Stimulated activated CD4-positive, alpha-beta T cell treated with anti-CD3 and anti-CD28 coated beads, Interleukin-15, amount 100 ng/mL, for 48 hours (primary cell): ENCODE results near the gene ZDHHC12.

Experiments used
- DNase-seq, 2 donors: peaks; one replicate each; pipeline ENCODE4 v3.0.0-alpha.2; 2020; ENCODE audit warnings: low read depth in 2 of 2

Gene ZDHHC12

DNA sequence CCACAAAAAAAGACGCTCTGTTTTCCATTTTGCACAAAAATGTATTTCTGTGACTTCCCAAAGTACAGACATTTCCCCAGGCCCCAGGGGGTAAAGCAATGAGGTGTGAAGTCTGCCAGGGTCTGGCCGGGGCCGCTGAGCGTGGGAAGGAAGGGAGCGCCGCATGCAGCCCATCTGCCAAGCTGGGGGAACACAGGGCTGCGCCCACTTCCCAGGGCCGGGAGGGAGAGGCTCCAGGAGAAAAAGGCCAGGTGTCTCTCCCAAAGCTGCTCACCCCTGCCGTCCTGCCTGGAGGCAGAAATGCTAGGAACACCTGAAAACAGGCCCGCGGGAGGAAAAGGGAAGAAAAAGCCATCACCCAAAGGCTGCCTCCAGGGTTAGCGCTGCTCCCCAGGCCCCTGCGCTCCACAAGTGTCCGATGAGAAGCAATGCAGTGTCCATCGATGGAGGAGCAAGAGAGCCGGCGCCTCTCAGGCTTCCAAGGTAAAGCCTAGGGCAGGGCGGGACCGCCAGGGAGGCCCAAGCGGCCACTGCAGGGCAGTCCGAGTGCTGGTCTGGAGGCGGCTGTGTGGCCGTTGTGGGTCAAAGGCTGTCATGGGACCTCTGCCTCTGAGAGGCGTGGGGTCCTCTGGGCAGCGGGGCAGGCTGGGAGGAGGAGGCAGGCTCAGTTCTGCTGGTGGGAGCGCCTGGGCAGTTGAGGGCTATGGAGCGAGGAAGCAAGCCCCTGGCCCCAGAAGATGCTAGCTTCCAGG is 6.0 kb upstream of the ZDHHC12 start:
- no peak for DNase-seq

DNA sequence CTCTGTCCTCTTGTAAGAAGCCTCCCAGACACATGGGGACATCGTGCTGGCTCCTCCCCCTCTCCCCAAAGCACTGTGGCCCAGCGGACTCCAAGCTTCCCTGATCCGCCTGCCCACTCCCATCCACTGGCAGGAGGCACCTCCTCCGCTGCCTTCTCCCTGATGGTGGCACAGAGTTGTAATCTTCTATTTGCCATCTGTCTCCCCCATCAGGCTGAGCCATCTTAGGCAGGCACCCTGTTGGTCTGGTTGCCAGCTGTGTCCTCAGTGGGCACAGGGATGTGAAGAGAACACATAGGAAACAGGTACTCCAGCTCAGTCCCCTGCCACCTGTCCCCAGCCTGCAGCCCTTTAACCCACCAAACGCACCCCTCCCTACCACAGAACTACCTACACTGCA is 5.4 kb upstream of the ZDHHC12 start:
- DNase-seq = no peak

DNA sequence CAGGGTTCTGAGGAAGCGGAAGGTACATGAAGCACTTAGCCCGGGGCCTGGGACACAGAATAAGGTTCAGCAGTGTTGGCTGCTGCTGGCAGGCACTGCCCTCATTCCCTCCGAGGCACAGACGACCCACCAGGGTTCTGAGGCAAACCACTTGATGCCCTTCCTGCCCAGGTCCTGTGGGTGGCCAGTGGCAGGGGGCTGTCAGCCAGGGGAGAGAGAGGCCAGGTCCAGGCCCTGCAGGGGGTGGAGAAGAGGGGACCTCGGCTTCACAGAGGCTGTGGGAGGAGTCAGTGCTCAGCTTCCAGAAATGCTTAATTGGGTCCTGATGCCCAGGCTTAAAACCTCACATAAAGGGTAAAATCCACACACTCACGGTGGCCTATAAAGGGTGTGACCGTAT is 4.4 kb upstream of the ZDHHC12 start:
- DNase-seq = no peak

DNA sequence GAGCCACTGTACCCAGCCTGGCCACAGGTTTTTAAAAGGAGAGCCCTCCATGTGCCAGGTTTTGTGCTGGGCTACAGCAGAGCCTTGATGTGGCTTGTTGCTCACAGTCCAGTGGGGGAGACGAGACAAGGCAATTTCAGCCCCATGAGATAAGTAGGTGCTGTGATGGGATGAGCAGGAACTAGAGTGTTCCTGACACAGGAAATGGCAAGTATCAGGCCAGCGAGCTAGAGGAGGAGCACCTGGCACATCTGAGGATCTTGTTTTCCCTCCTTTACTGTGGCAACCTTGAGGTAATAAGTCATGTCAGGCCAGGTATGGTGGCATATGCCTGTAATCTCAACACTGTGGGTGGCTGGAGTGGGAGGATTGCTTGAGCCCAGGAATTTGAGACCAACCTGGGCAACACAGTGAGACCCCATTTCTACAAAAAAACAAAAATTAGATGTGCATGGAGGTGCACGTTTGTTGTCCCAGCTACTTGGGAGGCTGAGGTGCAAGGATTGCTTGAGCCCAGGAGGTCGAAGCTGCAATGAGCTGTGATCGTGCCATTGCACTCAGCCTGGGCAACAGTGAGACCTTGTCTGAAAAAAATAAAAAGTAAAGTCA is 3.8 kb upstream of the ZDHHC12 start:
- DNase-seq = no peak

DNA sequence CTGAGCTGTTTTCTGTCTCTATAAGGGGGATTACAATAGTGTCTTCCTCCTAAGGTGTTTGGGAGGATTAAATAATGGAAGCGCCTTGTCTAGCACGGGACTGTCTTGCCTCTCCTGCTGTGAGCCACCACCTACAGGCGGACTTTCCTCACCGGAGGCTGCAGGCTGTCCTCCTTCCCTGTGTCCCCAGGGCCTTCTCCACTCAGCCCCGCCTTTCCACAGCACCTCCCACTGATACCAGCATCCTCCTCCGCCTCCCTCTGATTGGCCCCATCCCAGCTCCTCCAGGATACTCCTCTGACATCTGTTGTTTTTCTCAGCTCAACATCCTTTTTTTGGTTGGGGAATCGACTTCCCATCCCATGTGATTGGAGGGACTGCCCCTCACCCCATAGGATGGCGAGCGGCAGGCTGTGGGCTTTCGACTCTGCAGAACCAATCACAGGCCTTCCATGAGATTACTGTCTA is 851 bp upstream of the ZDHHC12 start:
- DNase-seq = peak in 1 of 2 donors; percentile 42

DNA sequence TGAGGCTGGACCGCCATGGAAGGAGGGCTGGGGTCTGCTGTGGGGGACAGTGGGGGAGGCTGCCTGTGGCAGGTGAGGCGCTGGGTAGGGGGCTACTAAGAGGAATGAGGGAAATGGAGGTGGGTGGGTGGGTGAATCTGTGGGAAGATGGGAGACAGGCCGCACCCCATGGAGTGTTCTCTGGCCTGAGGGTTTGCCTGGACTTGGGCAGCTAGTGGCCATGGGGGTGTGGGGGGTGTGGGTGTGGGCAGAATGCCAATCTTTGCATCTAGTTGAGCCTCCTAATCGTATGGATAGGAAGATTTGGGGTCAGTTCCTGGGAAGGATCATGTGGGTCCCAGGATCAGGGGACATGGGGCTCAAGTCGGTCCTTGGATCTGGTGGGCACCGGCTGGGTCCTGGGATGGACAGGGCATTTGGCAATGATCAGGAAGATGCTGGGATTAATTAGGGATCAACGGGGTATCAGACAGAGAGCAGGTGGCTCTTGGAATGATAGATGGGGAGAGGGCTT is 518 bp downstream of the ZDHHC12 start:
- no peak for DNase-seq

DNA sequence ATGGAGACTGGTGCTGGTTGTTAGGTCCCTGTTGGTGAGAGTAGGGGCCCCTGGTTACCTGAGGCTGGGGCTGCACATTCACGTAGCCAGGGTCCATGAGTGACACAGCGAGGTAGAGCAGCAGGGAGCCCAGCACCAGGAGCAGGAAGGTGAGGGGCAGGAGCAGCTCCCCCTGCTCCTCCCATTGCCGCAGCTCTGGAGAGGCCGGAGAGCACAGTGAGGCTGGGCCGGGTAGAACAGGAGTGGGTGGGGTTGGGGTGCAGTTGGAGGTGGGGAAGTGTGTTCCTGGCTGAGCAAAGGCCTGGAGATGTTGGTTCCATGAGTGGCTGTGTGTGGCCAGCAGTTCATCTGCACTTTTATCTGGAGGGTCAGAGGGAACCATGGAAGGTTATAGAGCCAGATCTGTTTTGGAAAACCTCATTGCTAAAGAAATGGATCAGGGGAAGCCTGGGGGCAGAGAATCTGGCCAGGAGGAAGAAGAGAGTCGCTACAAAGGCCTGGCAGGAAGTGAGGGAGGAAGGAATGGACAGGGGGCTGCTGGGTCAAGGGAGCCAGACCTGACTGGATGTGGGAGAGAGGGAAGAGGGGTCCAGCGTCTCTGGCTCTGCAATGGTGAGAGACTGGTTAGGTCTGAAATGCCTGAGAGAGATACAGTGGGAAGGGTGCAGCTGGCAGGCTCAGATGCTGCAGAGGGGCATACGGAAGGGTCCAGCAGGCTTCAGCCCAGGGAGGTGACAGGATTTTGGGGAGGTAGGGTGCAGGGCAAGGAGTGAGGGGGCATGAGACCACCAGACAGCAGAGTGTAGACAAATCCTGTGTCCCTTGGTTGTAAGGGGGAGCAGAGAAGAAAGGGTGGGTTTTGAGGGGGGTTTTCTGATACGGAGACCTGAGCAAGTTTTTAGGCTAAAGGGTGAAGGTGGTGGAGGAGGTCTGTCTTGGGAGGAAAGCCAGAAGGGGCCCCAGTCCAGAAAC is 1.3 kb downstream of the ZDHHC12 start:
- no peak for DNase-seq

DNA sequence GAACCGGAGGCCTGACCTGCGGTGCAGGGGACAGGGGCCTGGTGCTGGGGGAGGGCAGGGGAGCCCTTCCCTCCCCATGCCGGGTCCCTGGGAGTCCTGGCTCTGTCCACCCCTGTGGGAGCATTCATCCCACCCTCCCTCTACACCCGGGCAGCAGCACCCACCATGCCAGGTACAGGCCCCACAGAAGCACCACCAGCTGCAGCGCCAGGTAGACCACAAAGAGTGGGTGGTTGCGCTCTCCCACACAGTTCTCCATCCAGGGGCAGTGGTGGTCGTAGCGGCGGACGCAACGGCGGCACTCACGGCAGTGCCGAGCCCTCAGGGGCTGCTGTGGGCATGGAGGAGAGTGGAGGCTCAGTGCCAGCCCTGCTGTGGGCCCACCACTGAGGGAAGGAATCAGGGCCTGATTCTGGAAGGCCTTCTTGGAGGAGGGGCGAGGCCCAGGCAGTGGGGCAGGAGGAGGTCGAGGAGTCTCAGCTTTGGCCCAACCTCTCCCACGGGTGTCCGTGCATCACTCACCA is 2.4 kb downstream of the ZDHHC12 start:
- DNase-seq = no peak

DNA sequence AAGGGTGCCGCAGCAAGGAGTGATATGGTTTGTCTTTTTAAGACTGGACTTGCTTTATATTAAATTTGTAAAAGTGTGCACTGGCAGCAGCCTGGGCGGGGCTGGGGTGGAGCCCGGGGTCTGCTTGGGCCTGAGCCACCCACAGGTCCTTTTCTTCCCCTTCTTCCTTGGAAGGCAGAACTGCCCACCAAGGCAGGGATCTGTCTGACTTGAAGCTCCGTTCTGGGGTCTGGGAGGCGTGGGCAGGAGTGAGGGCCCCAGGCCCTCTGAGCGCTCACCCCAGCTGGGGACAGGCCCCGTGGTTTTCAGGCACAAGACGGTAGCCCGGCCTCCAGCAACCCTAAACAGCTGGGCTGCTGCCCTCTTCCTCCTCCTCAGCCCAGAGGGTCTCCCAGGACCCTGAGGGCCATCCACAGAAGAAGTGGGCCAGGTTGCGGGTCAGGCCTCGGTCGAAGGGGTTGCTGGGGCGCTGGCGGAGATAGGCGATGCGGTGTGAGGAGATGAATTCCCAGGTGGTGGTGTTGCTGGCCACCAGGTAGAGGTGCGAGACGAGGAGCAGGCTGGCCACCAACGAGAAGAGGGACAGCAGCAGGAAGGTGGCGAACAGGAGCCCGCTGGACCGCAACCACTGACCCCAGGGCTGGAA is 3.0 kb downstream of the ZDHHC12 start:
- no peak for DNase-seq

DNA sequence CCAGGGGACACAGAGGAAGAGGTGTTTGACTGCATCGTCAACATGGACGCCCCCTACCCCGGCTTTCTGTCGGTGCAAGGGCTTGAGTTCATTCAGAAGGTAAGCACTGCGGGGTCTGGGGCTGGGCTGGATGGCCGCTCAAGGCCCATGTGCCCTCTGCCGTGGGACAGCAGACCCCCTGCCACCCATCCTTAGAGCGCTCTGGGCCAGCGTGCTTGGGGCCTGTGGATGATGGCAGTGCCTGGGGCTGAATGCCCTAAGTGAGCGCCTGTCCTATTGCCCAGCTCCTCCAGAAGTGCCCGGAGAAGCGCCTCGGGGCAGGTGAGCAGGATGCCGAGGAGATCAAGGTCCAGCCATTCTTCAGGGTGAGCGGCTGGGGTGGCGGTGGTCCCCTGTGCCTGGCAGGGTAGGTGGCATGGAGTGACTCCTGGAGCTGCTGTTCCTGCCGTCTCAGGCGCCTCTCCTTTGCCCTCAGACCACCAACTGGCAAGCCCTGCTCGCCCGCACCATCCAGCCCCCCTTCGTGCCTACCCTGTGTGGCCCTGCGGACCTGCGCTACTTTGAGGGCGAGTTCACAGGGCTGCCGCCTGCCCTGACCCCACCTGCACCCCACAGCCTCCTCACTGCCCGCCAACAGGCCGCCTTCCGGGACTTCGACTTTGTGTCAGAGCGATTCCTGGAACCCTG is 3.9 kb downstream of the ZDHHC12 start:
- DNase-seq = no peak

DNA sequence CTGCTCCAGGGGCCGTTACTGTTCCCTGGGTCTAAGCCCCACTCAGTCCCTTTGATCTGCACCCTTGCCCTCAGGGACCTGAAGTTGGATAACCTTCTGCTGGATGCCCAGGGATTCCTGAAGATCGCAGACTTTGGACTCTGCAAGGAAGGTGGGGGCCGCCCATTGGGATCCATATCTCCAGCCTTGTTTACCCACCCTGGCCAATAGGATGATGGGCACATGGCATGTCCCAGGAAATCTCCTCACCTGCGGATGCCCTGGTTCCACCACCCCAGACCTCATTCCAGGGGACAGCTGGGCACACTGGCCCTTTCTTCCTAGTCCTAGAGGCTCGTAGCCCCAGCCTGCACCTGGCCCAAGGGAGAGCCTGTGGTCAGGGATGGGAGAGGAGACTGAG is 5.5 kb downstream of the ZDHHC12 start:
- DNase-seq = no peak

DNA sequence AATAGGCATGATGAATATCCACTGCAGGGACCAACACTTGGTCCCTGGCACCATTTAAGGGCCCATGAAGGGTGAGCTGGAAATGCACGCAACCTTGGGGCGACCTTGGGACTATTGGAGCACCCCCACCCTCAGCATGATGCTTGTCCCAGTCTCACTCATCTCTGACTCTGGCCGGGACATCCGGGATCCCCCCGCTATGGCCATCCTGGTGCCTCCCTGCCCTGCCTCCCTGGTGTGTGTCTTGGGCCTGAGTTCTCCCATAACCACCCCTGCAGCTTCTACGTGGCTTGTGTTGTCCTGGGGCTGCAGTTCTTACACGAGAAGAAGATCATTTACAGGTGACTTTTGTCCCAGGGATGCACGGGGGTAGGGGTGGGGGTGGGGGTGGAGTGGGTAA is 5.9 kb downstream of the ZDHHC12 start:
- no peak for DNase-seq

DNA sequence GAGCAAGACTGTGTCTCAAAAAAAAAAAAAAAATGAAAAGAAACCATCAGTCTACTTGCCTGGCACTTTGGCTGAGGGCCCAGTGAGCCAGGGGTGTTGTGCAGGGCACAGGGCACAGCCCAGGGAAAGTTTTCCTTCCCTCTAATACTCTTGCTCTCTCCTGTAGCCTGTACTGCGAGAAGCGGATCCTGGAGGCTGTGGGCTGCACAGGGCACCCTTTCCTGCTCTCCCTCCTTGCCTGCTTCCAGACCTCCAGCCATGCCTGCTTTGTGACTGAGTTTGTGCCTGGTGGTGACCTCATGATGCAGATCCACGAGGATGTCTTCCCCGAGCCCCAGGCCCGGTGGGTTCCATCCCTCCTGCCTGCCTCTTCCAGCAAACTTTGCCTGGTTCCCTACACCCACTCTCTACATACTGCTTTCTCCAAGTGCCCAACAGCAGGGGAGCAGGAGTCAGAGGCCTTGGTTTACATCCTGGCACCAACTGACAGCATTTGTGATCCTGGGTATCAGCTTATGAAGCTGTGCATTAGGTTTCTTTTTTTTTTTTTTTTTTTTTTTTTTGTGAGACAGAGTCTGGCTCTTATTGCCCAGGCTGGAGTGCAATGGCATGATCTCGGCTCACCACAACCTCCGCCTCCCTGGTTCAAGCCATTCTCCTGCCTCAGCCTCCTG is 7.2 kb downstream of the ZDHHC12 start:
- no peak for DNase-seq

DNA sequence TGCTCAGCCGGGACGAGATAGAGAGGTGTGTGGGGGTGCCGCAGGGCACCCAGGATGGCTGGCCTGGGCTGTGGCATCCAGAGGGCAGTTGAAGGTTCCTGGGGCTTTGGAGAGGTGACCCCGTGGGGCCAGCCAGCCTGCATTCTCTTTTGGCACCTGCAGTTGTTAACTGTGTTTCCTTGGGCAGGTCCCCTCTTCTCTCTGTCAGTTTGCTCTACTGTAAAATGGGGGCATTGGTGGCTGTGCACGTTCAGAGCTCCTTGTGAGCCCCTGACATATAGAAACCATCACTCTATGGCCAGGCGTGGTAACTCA is 8.5 kb downstream of the ZDHHC12 start:
- no peak for DNase-seq

DNA sequence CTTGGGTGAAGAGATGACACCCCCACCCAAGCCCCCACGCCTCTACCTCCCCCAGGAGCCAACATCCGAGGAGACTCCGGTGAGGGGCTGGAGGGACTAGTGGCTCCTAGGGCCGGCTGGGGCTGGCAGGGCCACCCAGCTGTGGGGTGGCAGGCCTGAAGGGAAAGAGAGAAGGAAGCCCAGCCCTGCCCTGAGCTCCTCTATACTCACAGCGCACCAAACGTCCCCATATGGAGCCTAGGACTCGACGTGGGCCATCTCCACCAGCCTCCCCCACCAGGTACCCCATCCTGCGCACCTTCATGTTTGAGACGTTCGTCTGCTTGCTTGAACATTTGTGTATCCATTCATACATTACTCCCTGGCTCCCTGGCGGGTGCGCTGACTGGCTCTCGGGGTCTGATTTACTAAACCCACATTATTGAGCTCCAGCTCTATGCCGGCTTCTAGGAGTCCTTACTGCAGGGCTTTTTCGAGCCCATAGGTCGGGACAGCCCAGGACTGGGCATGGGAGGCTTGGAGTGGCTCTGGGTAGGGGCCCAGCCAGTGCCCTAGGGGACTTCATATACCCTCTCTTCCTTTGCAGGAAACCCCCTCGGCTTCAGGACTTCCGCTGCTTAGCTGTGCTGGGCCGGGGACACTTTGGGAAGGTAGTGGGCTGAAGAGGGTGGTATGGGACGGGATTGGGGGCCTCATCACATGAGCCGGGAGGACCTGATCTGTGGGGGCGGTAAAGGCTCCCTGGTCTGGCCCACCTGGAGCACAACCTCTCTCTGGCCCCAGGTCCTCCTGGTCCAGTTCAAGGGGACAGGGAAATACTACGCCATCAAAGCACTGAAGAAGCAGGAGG is 9.1 kb downstream of the ZDHHC12 start:
- no peak for DNase-seq

DNA sequence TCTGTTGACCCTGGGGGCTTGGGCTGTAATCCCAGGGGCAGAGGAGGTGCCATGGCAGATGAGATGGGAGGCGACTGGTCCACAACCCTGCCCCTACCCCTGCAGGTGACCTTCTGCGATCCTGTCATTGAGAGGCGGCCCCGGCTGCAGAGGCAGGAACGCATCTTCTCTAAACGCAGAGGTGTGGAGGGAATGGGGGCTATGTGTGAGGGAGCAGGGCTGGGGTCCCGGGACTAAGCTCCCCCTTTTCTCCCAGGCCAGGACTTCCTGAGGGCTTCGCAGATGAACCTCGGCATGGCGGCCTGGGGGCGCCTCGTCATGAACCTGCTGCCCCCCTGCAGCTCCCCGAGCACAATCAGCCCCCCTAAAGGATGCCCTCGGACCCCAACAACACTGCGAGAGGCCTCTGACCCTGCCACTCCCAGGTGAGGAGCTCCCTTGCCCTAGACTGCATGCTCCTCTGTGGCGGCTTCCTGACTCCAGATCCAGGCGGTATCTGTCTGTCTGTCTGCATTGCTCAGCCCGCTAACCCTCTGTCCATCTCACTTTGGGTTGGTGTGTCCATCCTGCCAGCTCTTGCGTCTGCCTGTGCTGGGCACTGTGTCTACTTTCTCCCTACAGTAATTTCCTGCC is 9.9 kb downstream of the ZDHHC12 start:
- no peak for DNase-seq

DNA sequence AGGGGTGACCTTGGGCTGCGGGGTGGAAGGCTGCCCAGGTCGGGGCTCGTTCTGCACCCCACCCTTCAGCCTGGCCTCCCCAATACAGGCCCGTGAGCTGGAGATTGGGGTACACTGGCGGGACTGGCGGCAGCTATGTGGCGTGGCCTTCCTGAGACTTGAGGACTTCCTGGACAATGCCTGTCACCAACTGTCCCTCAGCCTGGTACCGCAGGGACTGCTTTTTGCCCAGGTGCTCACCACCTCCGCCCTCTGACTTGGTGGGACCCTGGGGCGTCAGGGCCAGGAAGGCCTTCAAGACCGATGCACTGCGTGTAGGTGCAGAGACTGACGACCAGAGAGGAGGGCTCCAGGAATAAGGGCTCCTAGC is 10.5 kb downstream of the ZDHHC12 start:
- no peak for DNase-seq

DNA sequence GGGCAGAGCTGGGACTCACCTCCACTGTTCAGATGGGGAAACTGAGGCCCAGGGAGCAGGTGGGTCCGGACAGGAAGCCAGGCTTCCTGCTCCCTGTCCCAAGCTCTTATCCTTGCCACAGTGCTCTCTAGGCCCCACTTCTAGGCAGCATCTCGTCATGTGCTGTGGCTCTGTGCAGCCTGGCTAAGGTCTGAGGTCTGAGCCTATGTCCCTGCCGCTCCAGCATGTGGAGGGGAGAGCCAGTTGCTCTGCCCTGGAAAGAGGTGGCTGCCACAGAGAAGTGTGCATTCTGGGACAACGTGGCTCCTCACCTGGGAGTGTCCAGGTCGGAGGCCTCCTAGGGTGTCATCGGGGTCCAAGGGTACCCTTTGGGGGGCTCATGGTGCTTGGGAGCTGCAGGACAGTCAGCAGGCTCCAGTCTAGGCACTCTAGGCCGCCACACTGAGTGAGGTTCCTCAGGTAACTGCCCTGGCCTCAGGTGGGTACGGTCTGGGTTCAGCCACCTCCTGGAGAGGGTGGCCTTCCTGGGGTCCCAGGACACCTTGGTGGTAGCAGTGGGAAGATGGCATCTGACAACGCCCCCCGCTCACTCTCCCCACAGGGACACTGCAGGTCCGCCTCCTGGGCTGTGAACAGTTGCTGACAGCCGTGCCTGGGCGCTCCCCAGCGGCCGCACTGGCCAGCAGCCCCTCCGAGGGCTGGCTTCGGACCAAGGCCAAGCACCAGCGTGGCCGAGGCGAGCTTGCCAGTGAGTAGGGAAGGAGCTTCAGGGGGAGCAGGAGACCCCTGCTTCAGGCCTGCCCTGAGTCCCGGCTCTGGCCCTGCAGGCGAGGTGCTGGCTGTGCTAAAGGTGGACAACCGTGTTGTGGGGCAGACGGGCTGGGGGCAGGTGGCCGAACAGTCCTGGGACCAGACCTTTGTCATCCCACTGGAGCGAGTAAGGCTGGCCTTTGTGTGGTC is 11.2 kb downstream of the ZDHHC12 start:
- DNase-seq = no peak
